IPS-20b (cell line): ENCODE measurements around the gene TMEM132A.
"Not testable (repeated sequence)": the region's sequence is repeated elsewhere in the genome, so short reads cannot be mapped to it uniquely, and the experiment has no call there.

Source experiments
- H3K27ac ChIP-seq: one replicate; pipeline ENCODE4 v1.5.1; 2013; ENCODE audit warnings: low read length
- H3K27me3 ChIP-seq: 2 replicates; pipeline ENCODE4 v1.6.1; 2013; ENCODE audit warnings: mild to moderate bottlenecking, low read length, inconsistent platforms; ENCODE audit not compliant: insufficient read depth
- H3K36me3 ChIP-seq: 2 replicates; pipeline ENCODE4 v1.6.1; 2013; ENCODE audit warnings: low read depth, mild to moderate bottlenecking, inconsistent platforms, low read length, moderate library complexity; ENCODE audit not compliant: insufficient read depth
- H3K4me1 ChIP-seq: 2 replicates; pipeline ENCODE4 v1.6.1; 2013; ENCODE audit warnings: mild to moderate bottlenecking, control low read depth, inconsistent platforms, low read length, moderate library complexity; ENCODE audit not compliant: insufficient read depth
- H3K4me3 ChIP-seq: 2 replicates; pipeline ENCODE4 v1.5.1; 2013; ENCODE audit warnings: mild to moderate bottlenecking, low read length, inconsistent platforms
- H3K9ac ChIP-seq: 2 replicates; pipeline ENCODE4 v1.6.1; 2013; ENCODE audit warnings: low read depth, mild to moderate bottlenecking, inconsistent platforms, low read length, moderate library complexity
- H3K9me3 ChIP-seq: 2 replicates; pipeline ENCODE4 v1.6.1; 2013; ENCODE audit warnings: mild to moderate bottlenecking, low read depth, low read length, inconsistent platforms; ENCODE audit not compliant: insufficient read depth

The TMEM132A gene

DNA sequence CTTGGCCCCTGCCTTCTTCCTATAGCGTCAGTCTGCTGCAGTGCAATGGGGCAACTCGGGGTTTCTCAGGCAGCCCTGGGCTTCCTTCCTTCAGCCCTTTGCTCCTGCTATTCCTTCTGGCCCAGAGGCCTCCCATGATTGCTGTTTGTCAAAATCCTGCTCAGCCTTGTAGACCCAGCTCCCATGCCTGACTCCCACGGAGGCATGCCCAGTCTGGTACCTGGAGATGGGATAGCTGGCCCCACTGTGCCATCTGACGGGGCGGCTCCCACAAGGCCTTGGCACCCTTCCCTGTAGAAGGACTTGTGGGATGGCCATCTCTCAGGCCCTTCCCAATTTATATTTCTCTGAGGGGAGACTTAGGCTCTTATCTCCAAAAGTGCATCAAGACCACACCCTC, 46.6 kb downstream of the TMEM132A start:
- H3K27me3 ChIP-seq = no peaks in the 10 kb centered on the region

DNA sequence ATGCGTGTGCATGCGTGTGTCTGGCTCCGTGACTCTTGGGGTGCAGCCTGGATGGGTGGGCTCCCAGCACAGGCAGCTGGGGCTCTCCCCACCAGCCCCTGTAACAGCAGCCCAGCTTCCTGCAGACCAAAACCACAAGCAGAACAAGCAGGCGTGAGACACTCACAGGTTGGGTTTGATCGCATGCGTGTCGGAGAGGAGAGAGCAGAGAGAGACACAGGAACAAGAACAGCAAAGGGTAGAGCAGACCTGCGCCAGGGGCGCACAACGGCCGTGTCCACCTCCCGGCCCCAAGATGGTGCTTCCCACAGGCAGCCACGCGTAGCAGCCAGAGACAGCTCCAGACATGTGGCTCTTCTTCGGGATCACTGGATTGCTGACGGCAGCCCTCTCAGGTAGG, 47.3 kb downstream of the TMEM132A start, which contains the start of gene CD6:
TSS of gene CD6 (plus strand) at position 161 of the 400 bp plus-strand sequence. CDS start at position 347, 186 bp downstream.
- Histone ChIP-seq H3K27me3 (no peaks in the 10 kb centered on the region), H3K4me1 (no peaks in the 10 kb centered on the region), H3K36me3 (no peaks in the 10 kb centered on the region), H3K27ac (no peak within 1 kb of the TSS), H3K9ac (no peak within 1 kb of the TSS), H3K4me3 (no peak within 1 kb of the TSS), H3K9me3 (peaks cover 9% of the 10 kb centered on the region)

More for the DNA sequence above, 46.6 kb downstream of the TMEM132A start:
- no peak overlapping the region for H3K4me3 ChIP-seq
- peaks cover 9% of the 10 kb centered on the region for H3K9me3 ChIP-seq
- H3K36me3 ChIP-seq = no peaks in the 10 kb centered on the region
- no peak overlapping the region for H3K27ac ChIP-seq
- no peaks in the 10 kb centered on the region for H3K4me1 ChIP-seq
- no peak overlapping the region for H3K9ac ChIP-seq

DNA sequence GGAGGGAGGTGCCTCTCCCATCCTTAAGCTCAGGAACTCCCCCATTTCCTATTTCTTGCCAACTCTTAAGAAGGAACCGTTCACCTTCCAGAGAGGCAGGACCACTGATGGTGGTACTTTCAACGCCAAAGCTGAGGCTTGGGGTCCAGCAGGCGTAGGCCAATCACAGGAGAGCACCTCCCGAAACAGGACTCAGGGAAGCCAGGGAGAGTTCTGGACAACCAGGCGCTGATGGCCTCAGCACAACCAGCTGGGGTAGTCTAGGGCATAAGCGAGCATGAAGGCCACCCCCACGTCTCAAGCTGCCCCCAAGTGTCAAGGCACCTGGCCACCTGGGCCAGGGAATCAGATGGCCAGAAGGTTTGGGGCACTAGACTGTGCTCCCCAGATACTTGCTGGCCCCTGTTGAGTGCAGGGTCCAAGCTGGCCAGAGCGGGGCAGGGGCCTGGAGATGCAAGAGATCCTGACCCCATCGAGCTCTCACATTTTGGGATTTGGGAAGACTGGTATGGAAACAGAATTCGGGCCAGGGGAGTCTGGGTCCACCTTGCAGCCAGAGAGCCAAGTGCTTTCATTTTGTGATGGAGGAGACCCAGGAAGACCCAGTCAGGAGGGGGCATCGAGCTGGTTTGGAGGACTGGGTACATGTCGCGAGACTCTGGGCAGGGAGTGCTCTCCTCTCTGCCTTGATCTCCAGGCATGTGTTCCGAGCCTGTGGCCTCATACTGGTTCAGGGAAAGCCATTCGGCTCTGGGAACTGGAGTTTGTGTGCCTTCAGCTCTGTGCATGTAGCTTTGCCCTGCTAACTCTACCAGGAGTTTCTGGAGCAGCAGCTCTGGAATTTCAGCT, 48.1 kb downstream of the TMEM132A start:
- peaks cover 9% of the 10 kb centered on the region for H3K9me3 ChIP-seq
- no peak overlapping the region for H3K27ac ChIP-seq
- no peaks in the 10 kb centered on the region for H3K27me3 ChIP-seq
- no peak overlapping the region for H3K9ac ChIP-seq
- no peaks in the 10 kb centered on the region for H3K36me3 ChIP-seq
- H3K4me3 ChIP-seq = no peak overlapping the region
- no peaks in the 10 kb centered on the region for H3K4me1 ChIP-seq

DNA sequence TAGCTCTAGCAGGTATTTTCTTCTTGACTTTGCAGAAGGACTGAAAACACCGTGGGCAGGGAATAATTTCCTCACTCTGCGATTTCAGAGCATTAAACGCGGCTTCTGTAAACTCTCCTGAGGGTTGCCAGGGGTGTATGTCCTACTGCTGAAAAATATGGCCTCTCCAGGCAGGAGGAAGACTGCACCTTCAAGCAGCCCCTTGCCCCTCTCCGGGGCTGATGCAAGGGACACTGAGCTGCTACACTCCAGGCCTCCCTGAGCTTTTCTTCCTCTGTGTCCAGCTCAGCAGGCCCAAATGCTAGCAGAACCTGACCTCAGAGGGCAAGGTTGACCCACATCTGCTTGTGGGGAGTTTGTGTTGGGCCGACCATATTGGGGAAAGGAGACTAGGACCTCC, 49.4 kb downstream of the TMEM132A start:
- H3K9me3 ChIP-seq = 0 out of 2 replicates have a peak, but pooled peaks cover under 1% of the 10 kb centered on the region
- no peaks in the 10 kb centered on the region for H3K4me1 ChIP-seq
- no peaks in the 10 kb centered on the region for H3K36me3 ChIP-seq
- H3K27me3 ChIP-seq = no peaks in the 10 kb centered on the region
- H3K9ac ChIP-seq = no peak overlapping the region
- no peak overlapping the region for H3K27ac ChIP-seq
- no peak overlapping the region for H3K4me3 ChIP-seq

DNA sequence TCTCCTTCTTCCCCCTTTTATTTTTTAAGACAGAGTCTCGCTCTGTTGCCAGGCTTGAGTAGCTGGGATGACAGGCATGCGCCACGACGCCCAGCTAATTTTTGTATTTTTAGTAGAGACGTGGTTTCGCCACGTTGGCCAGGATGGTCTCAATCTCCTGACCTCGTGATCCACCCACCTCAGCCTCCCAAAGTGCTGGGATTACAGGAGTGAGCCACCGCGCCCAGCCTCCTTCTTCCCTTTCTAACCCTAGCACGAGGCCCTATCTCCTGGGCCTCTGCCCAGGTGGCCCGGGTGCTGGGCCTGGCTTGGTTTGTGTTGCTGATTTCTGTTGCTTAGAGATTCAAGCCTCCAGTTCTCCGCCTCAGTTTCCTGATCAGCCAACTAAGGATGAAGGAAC, 50.1 kb downstream of the TMEM132A start:
- not testable (repeated sequence) for H3K4me1 ChIP-seq, H3K4me3 ChIP-seq, H3K36me3 ChIP-seq, H3K27me3 ChIP-seq, H3K9me3 ChIP-seq, H3K27ac ChIP-seq, H3K9ac ChIP-seq

DNA sequence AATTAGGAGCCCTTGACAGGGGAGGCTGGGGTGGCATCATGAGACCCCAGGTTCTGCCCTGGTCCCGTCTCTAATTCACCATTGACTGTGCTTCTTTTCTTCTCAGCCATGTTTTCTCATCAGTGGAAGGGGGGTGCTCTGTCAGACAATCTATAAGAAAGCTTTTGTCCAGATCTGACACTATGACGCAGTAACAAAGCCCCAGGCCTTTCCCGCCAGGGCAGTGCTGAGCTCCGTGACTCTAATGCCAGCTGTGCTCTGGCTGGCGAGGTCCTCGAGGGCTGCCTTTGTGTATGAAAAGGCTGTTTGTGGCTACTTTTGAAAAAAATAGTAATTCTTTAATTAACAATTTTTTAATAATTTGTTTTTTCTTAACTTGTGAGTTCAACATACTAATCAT, 50.5 kb downstream of the TMEM132A start:
- Histone ChIP-seq H3K4me3 (no peak overlapping the region), H3K27me3 (no peaks in the 10 kb centered on the region), H3K4me1 (no peaks in the 10 kb centered on the region)

DNA sequence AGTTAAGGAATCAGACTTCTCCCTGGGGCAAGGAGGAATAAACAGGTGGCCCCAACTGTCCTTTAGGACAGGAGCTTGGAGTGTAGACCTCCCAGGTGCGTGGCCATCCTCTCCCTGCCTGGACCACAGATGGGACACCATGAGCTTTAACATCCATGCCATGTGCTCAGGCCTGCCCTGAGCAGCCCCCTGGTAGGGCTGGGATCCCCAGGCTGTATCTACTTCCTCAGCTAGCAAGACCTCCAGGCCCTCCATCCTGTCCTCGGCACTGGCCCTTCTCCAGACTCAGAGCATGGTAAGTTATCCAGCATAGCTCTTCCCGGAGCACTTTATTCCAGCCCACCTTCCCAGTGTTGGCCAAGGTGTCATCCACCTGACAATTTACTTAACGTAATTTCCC, 53.0 kb downstream of the TMEM132A start:
- H3K27ac ChIP-seq = no peak overlapping the region
- H3K9ac ChIP-seq = no peak overlapping the region
- no peaks in the 10 kb centered on the region for H3K27me3 ChIP-seq
- no peak overlapping the region for H3K4me3 ChIP-seq
- no peaks in the 10 kb centered on the region for H3K9me3 ChIP-seq
- H3K36me3 ChIP-seq = no peaks in the 10 kb centered on the region
- H3K4me1 ChIP-seq = no peaks in the 10 kb centered on the region

More for the DNA sequence above, 50.5 kb downstream of the TMEM132A start:
- H3K9ac ChIP-seq = no peak overlapping the region
- no peaks in the 10 kb centered on the region for H3K9me3 ChIP-seq
- no peaks in the 10 kb centered on the region for H3K36me3 ChIP-seq
- H3K27ac ChIP-seq = no peak overlapping the region

DNA sequence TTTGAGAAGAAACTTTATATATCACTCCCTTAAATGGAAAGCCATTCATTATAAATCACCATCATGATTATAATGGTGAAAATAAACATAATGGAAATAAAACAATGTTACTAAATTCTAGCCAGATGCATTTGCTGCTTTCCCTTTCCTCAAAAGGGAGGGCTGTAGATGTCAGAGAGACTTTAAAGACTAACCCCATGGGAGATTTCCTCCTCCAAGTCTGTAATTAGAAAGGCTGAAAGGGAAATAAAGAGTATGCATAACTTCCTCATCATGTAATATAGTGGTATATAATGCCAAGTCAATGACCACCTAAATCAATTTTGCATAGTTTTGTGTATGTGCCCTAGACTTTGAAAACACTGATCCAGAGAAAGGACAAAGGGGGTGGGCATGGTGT, 53.6 kb downstream of the TMEM132A start:
- H3K4me1 ChIP-seq = no peaks in the 10 kb centered on the region
- H3K9me3 ChIP-seq = no peaks in the 10 kb centered on the region
- H3K27ac ChIP-seq = no peak overlapping the region
- no peaks in the 10 kb centered on the region for H3K27me3 ChIP-seq
- H3K36me3 ChIP-seq = no peaks in the 10 kb centered on the region
- H3K9ac ChIP-seq = no peak overlapping the region
- no peak overlapping the region for H3K4me3 ChIP-seq

DNA sequence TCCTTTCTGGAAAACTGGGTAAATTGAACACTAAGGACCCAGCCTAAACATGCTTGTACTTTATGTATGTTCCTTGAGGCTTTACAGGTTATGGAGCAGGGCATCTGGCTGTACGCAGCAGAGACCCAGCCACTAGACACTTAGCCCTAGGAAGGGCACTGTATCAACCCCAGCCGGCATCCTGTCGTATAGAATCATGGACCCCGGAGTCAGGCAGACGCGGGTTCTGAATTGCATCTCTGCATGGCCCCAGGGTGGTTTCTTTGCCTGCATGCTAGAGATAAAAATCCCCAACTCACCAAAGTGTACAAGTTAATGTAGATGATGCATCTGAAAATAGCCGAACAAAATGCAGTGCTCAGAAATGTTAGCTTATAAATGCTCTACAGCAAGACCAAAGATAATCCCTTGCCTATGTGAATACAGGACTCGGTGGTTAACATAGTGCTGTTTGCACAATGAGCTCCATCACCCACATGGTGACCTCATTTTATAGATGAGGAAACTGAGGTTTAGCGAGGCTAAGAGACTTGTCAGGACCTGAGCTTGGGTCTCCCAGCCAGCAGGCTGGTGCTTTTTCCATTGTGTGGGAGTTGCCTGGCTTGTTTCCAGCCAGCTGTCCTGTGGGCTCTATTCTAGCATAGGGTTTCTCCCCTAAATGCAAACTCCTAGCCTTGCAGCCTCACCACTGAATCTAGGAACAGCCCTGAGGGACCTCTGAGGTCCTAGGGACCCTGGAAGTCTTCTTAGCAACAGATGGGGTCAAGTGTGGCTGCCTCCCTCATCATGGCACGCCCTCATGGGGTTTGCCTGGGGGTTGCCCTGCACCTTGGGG, 54.5 kb downstream of the TMEM132A start:
- no peak overlapping the region for H3K9ac ChIP-seq
- H3K27me3 ChIP-seq = no peaks in the 10 kb centered on the region
- H3K9me3 ChIP-seq = no peaks in the 10 kb centered on the region
- no peak overlapping the region for H3K4me3 ChIP-seq
- no peaks in the 10 kb centered on the region for H3K36me3 ChIP-seq
- no peaks in the 10 kb centered on the region for H3K4me1 ChIP-seq
- no peak overlapping the region for H3K27ac ChIP-seq

DNA sequence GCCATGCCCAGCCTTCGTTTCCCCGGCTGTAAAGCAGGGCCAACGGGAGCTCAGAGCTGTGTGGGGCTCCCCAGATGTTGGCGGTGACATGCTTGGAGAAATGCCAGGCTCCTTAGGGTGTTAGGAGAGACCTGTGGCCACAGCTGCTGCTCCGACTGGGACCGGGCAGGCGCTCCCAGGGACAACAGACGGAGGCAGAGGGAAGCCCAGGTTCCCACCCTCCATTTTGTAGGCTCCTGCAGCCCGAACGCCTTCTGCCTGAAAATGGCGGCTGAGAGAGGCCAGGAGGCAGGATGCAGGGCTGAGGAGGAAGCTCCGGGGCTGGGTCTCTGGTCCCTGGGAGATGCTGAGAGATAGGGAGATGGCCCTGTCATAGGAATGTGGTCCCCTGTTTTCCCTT, 57.3 kb downstream of the TMEM132A start:
- H3K9me3 ChIP-seq = no peaks in the 10 kb centered on the region
- no peak overlapping the region for H3K9ac ChIP-seq
- H3K27ac ChIP-seq = no peak overlapping the region
- no peaks in the 10 kb centered on the region for H3K36me3 ChIP-seq
- no peaks in the 10 kb centered on the region for H3K4me1 ChIP-seq
- no peaks in the 10 kb centered on the region for H3K27me3 ChIP-seq
- H3K4me3 ChIP-seq = no peak overlapping the region

DNA sequence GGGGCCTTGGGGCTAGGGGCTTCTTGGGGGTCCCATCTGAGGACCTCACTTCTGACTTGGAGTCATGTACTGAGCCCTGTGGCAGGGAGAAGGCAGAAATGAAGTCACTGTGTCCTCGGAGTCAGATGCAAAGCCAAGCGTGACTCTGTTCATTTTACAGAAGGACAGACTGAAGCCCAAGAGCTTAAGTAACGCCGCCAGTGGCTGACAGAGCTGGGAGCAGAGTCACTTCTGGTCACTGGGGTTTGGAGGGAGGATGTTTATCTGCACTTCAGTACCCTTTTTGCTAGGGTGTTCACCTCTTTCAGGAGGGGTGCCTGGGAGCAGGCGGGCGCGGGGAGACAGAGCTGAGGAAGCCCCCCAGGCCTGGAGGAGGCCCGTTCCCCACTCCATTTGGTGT, 57.9 kb downstream of the TMEM132A start:
- Histone ChIP-seq H3K27me3 (no peaks in the 10 kb centered on the region), H3K36me3 (no peaks in the 10 kb centered on the region), H3K9me3 (no peaks in the 10 kb centered on the region), H3K4me3 (no peak overlapping the region), H3K4me1 (no peaks in the 10 kb centered on the region), H3K27ac (no peak overlapping the region), H3K9ac (no peak overlapping the region)

DNA sequence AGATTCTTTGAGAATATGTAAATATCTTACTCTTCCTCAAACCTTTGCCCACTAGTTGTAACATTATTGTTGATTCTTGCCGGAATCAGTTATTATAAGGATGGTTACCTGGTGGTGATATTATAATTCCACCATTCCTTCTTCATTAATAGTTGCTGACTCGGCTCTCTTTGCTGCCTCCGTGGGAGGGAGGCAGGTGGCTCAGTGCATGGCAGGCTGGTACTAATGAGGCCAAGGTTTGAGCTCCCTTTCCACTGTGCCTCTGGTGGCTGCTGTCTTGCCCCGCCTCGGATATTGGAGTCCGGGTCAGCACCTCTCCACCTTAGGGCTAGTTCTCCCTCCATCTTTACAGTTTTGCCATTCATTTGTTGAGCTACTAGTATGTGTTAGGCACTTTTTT, 59.9 kb downstream of the TMEM132A start:
- Histone ChIP-seq H3K27ac (no peak overlapping the region), H3K36me3 (no peaks in the 10 kb centered on the region), H3K27me3 (no peaks in the 10 kb centered on the region), H3K9me3 (no peaks in the 10 kb centered on the region), H3K9ac (no peak overlapping the region), H3K4me3 (no peak overlapping the region), H3K4me1 (no peaks in the 10 kb centered on the region)
